SK-N-SH (cell line): ENCODE results near the gene EPB41L1.

Experiments
- EP300 ChIP-seq, 2 experiments: IDR thresholded peaks; 2 replicates each; pipeline versions ENCODE4 v1.4.0 to v1.6.1; 2012; ENCODE audit warnings: borderline replicate concordance in 1 of 2, low read depth in 1 of 2, low read length in 1 of 2
- JUND ChIP-seq: IDR thresholded peaks from 2 replicates; pipeline ENCODE4 v1.4.0; 2012
- RAD21 ChIP-seq: IDR thresholded peaks from 2 replicates; pipeline ENCODE4 v1.6.1; 2012; ENCODE audit warnings: mild to moderate bottlenecking, low read length
- RXRA ChIP-seq: IDR thresholded peaks from 2 replicates; pipeline ENCODE4 v1.4.0; 2012; ENCODE audit warnings: low read depth, mild to moderate bottlenecking, borderline replicate concordance
- SIN3A ChIP-seq: IDR thresholded peaks from 2 replicates; pipeline ENCODE4 v1.6.1; 2012; ENCODE audit warnings: low read depth, mild to moderate bottlenecking, low read length, moderate library complexity, borderline replicate concordance
- YY1 ChIP-seq: IDR thresholded peaks from 2 replicates; pipeline ENCODE4 v1.4.0; 2012; ENCODE audit warnings: low read depth, mild to moderate bottlenecking
- TF ChIP-seq, protein P1 (sequence below): fragments of 200-600 bp; sonication (generic); IDR thresholded peaks from 2 replicates; pipeline ENCODE4 v1.6.1; 2017; ENCODE audit warnings: antibody characterized with exemption, mild to moderate bottlenecking, moderate library complexity

DNA sequence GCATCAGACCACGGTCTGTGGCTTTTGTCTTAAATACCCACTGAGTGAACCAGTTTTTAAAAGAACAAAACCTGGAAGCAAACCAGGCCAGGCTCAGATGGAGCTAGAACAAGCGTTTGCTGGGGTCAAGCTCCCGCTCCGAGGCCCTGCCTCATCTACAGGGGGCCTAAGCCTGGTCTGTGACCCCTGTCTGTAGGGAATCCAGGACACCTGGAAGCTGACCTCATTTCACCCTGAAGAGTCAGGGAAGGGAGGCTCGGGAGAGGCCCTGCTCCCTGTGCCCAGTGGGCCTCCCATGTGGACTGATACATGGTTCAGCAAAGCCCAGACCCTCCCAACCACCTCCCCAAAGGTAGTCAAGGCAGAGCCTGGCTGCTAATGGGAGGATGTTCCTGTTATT lies 124.8 kb downstream of the EPB41L1 start:
- TF ChIP-seq RXRA: no peak
- TF ChIP-seq YY1: no peak
- no peak for TF ChIP-seq SIN3A
- TF ChIP-seq, protein P1, sequence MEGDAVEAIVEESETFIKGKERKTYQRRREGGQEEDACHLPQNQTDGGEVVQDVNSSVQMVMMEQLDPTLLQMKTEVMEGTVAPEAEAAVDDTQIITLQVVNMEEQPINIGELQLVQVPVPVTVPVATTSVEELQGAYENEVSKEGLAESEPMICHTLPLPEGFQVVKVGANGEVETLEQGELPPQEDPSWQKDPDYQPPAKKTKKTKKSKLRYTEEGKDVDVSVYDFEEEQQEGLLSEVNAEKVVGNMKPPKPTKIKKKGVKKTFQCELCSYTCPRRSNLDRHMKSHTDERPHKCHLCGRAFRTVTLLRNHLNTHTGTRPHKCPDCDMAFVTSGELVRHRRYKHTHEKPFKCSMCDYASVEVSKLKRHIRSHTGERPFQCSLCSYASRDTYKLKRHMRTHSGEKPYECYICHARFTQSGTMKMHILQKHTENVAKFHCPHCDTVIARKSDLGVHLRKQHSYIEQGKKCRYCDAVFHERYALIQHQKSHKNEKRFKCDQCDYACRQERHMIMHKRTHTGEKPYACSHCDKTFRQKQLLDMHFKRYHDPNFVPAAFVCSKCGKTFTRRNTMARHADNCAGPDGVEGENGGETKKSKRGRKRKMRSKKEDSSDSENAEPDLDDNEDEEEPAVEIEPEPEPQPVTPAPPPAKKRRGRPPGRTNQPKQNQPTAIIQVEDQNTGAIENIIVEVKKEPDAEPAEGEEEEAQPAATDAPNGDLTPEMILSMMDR: no peak
- no peak for TF ChIP-seq EP300 (IDR thresholded peaks at IDR 0.05; ENCODE audit: borderline replicate concordance in 1 of 2, low read depth in 1 of 2, low read length in 1 of 2)
- no peak for TF ChIP-seq JUND
- no peak for TF ChIP-seq RAD21
